DOHH2 (cell line): ENCODE results near the gene SH3BGRL2.

Experiments
- EZH2phosphoT487 ChIP-seq: fragments of 200-600 bp; sonication (generic); IDR thresholded peaks from 2 replicates; pipeline ENCODE4 v1.6.1; 2017; ENCODE audit warnings: borderline replicate concordance, mild to moderate bottlenecking, antibody characterized with exemption, low read length, moderate library complexity, mixed read lengths
- TF ChIP-seq, protein P1 (sequence below): fragments of 200-600 bp; sonication (generic); IDR thresholded peaks from one replicate; pipeline ENCODE4 v1.5.1; 2014; ENCODE audit warnings: antibody characterized with exemption, mild to moderate bottlenecking, low read depth, low read length; ENCODE audit not compliant: poor library complexity, severe bottlenecking

DNA sequence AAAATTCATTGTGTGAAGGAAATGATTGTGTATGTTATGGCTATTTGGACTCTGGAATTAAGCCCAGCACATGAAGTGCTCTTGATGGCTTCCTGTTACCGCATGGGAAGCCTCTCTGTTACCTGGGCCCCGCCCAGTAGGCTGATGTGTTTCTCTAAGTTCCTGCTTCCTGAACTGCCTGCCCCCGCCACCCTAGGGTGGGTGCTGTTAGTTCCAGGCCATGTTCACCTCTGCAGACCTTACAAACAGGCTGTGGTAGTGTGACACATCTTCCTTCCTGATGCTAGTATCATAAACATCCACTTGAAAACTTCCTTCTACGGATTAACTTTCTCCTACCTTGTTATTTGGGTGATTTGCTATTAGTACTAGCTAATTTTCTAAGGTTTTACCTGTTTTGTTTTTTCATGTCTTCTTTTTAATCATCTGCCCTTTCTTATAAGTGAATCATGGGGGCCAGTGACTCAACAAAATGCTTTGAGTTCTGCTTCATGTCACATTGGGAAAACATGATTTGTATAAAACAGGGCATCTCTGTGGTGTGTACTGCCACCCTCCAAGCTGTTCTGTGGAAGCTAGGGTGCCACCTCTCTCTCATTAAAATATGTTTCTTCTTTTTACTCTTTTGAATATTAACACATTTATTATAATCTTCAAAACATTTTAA, 40.6 kb downstream of the SH3BGRL2 start:
- TF ChIP-seq, protein P1, sequence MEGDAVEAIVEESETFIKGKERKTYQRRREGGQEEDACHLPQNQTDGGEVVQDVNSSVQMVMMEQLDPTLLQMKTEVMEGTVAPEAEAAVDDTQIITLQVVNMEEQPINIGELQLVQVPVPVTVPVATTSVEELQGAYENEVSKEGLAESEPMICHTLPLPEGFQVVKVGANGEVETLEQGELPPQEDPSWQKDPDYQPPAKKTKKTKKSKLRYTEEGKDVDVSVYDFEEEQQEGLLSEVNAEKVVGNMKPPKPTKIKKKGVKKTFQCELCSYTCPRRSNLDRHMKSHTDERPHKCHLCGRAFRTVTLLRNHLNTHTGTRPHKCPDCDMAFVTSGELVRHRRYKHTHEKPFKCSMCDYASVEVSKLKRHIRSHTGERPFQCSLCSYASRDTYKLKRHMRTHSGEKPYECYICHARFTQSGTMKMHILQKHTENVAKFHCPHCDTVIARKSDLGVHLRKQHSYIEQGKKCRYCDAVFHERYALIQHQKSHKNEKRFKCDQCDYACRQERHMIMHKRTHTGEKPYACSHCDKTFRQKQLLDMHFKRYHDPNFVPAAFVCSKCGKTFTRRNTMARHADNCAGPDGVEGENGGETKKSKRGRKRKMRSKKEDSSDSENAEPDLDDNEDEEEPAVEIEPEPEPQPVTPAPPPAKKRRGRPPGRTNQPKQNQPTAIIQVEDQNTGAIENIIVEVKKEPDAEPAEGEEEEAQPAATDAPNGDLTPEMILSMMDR, result no peak
- TF ChIP-seq EZH2phosphoT487, result no peak
